ENCODE data around the gene NUCKS1. TPM values are rescaled to one million over a fixed set of nuclear protein-coding genes. Genes with fewer than 3 reads are reported as not detected.

The NUCKS1 gene
- total RNA-seq, 1 experiment from 2014 or later = 319 TPM

DNA sequence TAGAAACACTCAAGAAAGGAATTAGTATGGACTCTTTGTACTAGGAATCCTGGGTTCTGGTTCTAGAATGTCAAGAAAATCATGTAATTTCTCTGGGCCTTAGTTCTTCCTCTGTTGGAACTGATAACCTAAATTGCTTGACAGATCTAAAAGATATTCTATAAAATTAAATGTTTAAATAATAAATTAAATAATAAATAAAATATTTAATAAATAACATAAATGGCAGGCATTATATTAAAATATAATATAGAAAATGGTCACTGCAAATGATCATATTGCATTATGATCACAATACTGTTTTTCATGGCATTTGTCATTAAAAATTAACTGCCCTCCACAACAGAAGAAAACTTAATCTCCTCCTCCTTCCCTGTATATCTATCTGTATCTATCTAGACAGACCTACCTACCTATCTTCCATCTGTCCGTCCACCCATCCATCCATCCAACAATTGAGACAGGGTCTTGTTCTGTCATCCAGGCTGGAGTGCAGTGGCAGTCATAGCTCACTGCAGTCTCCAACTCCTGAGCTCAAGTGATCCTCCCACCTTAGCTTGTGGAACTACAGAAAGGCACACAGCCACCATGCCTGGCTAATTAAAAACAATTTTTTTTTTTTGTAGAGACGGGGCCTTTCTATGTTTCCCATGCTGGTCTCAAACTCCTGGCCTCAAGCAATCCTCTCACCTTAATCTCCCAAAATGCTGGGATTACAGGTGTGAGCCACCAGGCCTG, 16.4 kb downstream of the NUCKS1 start:
- Histone ChIP-seq H3K4me2 (no peak overlapping the region), H3K27ac (0 out of 2 replicates have a peak overlapping the region, but pooled peaks have one; percentile 17), H3K9me2 (ENCODE audit: insufficient read depth) (no peaks in the 10 kb centered on the region), H2AFZ (no peak overlapping the region), H3K4me1 (replicated peaks; ENCODE audit: insufficient read depth) (no peaks in the 10 kb centered on the region; the same call in 1 of the 2 replicates), H4K20me1 (ENCODE audit: insufficient read depth) (peaks cover 61% of the 10 kb centered on the region), H3K9me3 (ENCODE audit: insufficient read depth, low read depth) (no peaks in the 10 kb centered on the region), H3F3A (ENCODE audit: insufficient read depth, low read depth) (peaks cover 40% of the 10 kb centered on the region), H3K36me3 (ENCODE audit: low read depth) (peaks cover 36% of the 10 kb centered on the region), H3K4me3 (no peak overlapping the region), H3K27me3 (ENCODE audit: insufficient read depth, low read depth) (no peaks in the 10 kb centered on the region), H3K79me2 (ENCODE audit: low read depth) (peaks cover 95% of the 10 kb centered on the region)
- TF ChIP-seq, protein P1, sequence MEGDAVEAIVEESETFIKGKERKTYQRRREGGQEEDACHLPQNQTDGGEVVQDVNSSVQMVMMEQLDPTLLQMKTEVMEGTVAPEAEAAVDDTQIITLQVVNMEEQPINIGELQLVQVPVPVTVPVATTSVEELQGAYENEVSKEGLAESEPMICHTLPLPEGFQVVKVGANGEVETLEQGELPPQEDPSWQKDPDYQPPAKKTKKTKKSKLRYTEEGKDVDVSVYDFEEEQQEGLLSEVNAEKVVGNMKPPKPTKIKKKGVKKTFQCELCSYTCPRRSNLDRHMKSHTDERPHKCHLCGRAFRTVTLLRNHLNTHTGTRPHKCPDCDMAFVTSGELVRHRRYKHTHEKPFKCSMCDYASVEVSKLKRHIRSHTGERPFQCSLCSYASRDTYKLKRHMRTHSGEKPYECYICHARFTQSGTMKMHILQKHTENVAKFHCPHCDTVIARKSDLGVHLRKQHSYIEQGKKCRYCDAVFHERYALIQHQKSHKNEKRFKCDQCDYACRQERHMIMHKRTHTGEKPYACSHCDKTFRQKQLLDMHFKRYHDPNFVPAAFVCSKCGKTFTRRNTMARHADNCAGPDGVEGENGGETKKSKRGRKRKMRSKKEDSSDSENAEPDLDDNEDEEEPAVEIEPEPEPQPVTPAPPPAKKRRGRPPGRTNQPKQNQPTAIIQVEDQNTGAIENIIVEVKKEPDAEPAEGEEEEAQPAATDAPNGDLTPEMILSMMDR (conservative IDR thresholded peaks at IDR 0.05) = no peak
- no peak for TF ChIP-seq EZH2 (IDR thresholded peaks at IDR 0.05; ENCODE audit: low read depth)
- no TSS peak for BruUV-seq (replicated peaks)
- intact Hi-C loops (cut with micrococcal nuclease; ENCODE audit: unreplicated experiment) = no loop called here
- DNase-seq = no peak
- CTCF ChIA-PET = interaction anchor here (0.7 kb wide), 1 partner anchor 209 kb away, joined by 3 read pairs; no protein-coding TSS in a partner anchor
- POLR2A ChIA-PET (ENCODE audit: unreplicated experiment) = no interaction called here

DNA sequence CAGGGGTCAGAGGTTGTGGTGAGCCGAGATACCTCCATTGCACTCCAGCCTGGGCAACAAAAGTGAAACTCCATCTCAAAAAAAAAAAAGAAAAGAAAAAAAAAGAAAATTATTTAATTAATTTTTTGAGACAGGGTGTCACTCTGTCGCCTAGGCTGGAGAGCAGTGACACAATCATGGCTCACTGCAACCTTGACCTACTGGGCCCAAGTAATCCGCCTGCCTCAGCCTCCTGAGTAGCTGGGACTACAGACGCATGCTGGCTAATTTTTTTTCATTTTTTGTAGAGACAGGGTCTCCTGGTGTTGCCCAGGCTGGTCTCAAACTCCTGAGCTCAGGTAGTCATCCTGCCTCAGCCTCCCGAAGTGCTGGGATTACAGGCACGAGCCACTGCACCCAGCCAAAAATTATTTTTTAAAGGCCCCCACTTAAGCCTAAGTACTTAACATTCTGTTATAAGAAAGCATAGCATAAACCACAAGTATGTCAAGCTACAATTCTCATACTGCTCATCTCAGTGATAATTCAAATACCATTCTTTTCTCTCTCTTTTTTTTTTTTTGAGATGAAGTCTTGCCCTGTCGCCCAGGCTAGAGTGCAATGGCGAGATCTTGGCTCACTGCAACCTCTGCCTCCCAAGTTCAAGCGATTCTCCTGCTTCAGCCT, 19.9 kb downstream of the NUCKS1 start:
- no peak overlapping the region for H3K27ac ChIP-seq
- H3K4me1 ChIP-seq (replicated peaks; ENCODE audit: insufficient read depth) = no peaks in the 10 kb centered on the region; the same call in 1 of the 2 replicates
- ChIA-PET POLR2A (ENCODE audit: unreplicated experiment) (no interaction called here), CTCF (interaction anchor here (0.9 kb wide), 1 partner anchor 247 kb away, joined by 3 read pairs; no protein-coding TSS in a partner anchor)
- H2AFZ ChIP-seq = no peak overlapping the region
- no peaks in the 10 kb centered on the region for H3K27me3 ChIP-seq (ENCODE audit: insufficient read depth, low read depth)
- H3K9me2 ChIP-seq (ENCODE audit: insufficient read depth) = no peaks in the 10 kb centered on the region
- peaks cover 67% of the 10 kb centered on the region for H4K20me1 ChIP-seq (ENCODE audit: insufficient read depth)
- intact Hi-C loops (cut with micrococcal nuclease; ENCODE audit: unreplicated experiment) = no loop called here
- no peaks in the 10 kb centered on the region for H3K9me3 ChIP-seq (ENCODE audit: insufficient read depth, low read depth)
- no peak for DNase-seq
- TF ChIP-seq EZH2 (IDR thresholded peaks at IDR 0.05; ENCODE audit: low read depth) = no peak
- TF ChIP-seq, protein P1 (conservative IDR thresholded peaks at IDR 0.05) = no peak
- H3K4me3 ChIP-seq = no peak overlapping the region
- H3K36me3 ChIP-seq (ENCODE audit: low read depth) = peaks cover 39% of the 10 kb centered on the region
- peaks cover 93% of the 10 kb centered on the region for H3K79me2 ChIP-seq (ENCODE audit: low read depth)
- H3K4me2 ChIP-seq = no peak overlapping the region
- BruUV-seq (replicated peaks) = no TSS peak
- peaks cover 31% of the 10 kb centered on the region for H3F3A ChIP-seq (ENCODE audit: insufficient read depth, low read depth)

DNA sequence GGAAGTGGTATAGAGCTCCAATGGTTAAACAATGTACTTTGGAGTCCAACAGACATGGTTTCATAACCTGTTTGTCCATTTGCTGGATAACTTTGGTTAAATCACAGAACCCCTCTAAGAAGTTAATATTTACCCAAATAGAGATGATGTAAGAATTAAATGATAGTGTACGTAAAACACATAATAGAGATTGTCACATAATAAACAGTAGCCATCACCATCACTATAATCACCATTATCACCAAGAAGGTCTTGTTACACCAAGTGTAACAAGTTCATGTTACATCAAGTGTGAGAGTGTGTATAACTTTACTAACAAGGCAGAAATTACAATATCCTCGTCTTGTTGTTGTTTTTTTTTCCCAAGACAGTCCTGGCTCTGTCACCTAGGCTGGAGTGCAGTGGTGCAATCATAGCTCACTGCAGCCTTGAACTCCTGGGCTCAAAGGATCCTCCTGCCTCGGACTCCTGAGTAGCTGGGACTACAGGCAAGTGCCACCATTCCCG, 23.3 kb downstream of the NUCKS1 start:
- POLR2A ChIA-PET (ENCODE audit: unreplicated experiment) = interaction anchor here (0.7 kb wide), 1 partner anchor 1276 kb away, joined by 3 read pairs; no protein-coding TSS in a partner anchor

More for the DNA sequence above, 23.3 kb downstream of the NUCKS1 start:
- CTCF ChIA-PET = no interaction called here
- Histone ChIP-seq H2AFZ (no peak overlapping the region), H4K20me1 (ENCODE audit: insufficient read depth) (peaks cover 54% of the 10 kb centered on the region), H3K4me1 (replicated peaks; ENCODE audit: insufficient read depth) (no peaks in the 10 kb centered on the region), H3K27ac (no peak overlapping the region), H3F3A (ENCODE audit: insufficient read depth, low read depth) (peaks cover 26% of the 10 kb centered on the region; the same call in 1 of the 2 replicates), H3K36me3 (ENCODE audit: low read depth) (peaks cover 42% of the 10 kb centered on the region), H3K4me2 (no peak overlapping the region), H3K4me3 (no peak overlapping the region), H3K9me2 (ENCODE audit: insufficient read depth) (no peaks in the 10 kb centered on the region), H3K79me2 (ENCODE audit: low read depth) (peaks cover 70% of the 10 kb centered on the region), H3K9me3 (ENCODE audit: insufficient read depth, low read depth) (no peaks in the 10 kb centered on the region), H3K27me3 (ENCODE audit: insufficient read depth, low read depth) (no peaks in the 10 kb centered on the region)
- BruUV-seq (replicated peaks) = no TSS peak
- no peak for DNase-seq
- intact Hi-C loops (cut with micrococcal nuclease; ENCODE audit: unreplicated experiment) = no loop called here
- no peak for TF ChIP-seq EZH2 (IDR thresholded peaks at IDR 0.05; ENCODE audit: low read depth)
- TF ChIP-seq, protein P1 (conservative IDR thresholded peaks at IDR 0.05) = no peak

Data from PC-9 (cell line).